GM23248 (cell line): ENCODE measurements around the gene TXNDC15.

ENCODE experiments used
- EZH2 ChIP-seq: fragments of 200-600 bp; sonication (generic); IDR thresholded peaks from 2 replicates; pipeline ENCODE4 v1.6.1; 2018; ENCODE audit warnings: antibody characterized with exemption, mild to moderate bottlenecking; ENCODE audit not compliant: insufficient read depth, poor library complexity, severe bottlenecking
- EZH2phosphoT487 ChIP-seq: fragments of 200-600 bp; sonication (generic); IDR thresholded peaks from 2 replicates; pipeline ENCODE4 v1.6.1; 2018; ENCODE audit warnings: antibody characterized with exemption, moderate library complexity, mild to moderate bottlenecking, low read depth; ENCODE audit not compliant: insufficient read depth

DNA sequence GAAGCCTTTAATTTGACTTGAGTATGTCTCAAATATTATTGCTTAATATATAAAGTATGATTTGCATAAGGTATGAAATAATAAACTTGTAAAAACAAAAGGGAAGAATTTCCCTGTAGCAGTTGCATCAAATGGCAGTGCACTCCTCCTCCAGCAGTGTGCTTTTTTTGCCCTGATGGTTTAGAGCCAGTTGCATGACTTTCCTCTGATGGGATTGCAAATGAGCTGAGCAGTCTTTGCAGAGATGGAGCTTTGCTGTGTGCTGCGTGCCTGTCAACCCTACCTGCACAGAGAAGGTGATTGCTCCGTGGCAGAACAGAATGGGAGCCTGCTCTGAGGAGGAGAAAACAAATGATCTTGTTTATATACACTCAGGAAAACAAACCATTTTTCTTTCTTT, 70.9 kb downstream of the TXNDC15 start:
- no peak for TF ChIP-seq EZH2
- no peak for TF ChIP-seq EZH2phosphoT487
